GM19099 (cell line): Measurements from ENCODE around the gene ZNHIT3.

Experiments
- POLR2A ChIP-seq: IDR thresholded peaks from 3 replicates; pipeline ENCODE4 v1.6.1; 2011; ENCODE audit warnings: low read depth; ENCODE audit not compliant: insufficient read length; ENCODE audit errors: extremely low read depth

ZNHIT3 gene

DNA sequence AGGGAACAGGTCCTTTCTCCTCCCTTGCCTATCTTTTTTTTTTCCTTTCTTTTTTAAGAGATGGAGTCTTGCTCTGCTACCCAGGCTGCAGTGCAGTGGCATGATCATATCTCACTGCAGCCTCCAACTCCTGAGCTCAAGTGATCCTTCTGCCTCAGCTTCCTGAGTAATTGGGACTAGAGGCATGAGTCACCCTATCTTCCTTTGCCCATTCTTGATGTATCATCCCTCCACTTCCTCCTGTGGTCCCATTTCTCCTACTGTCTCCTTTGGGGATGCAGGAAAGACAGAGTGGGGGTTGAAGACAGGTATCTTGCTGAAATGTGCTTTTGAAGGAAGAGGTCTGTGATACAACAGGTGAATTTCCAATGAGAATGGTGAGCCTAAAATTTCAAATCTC lies 42.6 kb downstream of the ZNHIT3 start:
- no peak for TF ChIP-seq POLR2A

DNA sequence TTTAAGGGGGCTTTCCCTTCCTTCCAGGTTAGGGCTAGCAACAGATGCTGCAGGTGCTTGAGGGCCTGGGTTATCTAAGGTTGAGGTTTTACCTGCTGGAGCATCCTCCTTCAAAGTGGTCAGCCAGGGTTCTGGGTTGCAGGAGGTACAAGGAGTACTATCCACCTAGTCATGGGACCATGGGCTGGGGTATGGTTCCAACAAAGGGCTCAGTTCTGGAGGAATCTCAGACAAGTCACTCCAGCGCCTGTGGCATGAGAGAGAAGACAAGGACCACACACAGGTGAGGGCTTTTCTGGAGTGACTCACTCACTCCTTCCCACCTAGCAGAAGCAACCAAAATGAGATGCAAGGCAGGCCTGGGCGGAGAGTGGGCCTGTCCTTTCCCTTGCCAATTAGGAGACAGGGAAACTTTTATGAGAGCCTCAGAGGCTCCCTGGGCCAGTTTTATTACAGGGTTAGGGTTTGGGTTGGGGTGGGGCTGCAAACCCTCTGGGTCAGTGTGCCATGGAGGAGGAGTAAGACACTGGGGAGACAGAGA lies 46.0 kb downstream of the ZNHIT3 start:
- TF ChIP-seq POLR2A = no peak

DNA sequence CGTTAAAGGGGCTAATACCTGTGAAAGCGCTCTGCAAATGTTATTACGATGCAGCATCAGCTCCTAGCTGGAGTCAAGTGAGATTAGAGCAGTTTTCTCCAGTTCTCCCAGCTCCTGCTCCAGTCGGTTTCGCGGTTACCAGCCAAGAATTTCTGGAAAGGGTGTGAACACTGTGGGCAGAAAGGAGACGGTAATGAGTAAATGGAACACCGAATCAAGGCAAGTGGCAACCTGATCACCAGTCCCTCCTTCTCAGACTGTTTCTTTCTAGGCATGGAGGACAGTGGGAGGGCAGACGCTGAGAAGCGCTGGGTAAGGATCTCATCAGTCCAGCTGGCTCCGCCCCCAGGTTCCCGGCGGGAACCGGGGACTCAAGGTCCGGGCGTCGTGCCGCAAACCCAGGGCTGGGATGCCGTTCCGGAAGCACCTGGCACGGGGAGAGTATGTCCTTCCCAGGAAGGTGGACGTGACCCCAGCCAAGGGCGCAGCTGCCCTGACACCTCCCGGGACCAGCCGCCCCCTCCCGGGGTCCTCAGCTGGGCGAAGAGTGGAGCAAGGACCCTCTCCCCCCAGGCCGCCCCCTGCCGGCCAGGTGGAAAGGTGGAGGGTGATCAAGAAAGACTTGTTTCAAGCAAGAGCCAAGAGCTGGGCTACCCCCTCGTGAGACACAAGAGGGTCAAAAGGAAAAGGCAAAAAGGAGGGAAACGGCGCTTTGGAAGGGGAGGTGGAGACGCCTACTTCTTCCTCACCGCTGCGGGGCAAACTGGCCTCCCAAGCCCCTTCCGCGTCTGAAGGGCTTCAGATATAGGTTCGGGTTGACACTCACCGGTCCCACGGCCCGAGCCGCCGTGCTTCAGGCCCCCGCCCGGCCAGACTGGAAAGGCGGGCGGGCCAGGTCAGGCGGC lies 47.7 kb downstream of the ZNHIT3 start:
- TF ChIP-seq POLR2A = no peak

DNA sequence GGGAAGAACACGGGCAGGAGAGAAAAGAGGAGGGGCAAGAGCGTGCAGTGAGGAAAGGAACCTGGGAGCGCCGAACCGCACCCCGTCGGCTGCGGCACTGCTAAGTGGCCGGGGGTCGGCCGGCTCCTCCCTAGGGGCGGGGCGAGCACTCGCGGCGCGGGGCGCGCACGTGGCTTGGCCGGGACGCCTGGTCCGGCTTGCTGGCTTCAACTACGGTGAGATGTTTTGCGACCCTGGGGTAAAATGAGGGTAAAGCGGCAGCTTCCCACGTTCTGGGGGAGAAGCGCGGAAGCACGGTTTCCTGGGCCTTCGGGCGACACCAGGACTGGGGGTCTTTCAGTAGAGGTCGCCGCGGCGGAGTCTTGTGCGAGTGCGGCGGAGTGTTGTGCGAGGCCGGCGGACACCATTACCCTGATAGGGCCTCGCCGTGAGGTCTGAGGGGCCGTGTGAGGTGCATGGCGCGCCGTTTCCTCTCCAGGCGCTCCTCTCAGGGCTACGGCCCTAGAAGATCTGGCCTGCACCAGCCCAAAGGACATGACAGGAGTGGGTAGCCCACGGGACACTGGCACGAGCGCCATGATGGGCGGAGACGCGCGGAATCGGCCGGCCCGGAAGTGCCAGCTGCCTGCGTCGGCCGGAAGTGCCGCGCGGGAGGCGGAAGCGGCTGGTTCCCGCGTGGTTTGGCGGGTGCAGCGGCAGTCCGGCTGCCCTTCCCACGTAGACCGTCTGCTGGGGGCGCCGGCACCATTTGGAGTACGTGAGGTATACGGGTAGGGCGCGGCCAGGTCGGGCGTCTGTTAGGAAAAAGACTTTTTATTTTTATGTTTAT lies 48.6 kb downstream of the ZNHIT3 start, which contains the start of the genes MYO19 and PIGW:
Gene MYO19 (minus strand): TSS at position 29 of the 829 bp plus-strand sequence. CDS start 2,330 bp downstream, outside the sequence.
Gene PIGW (plus strand): TSS at position 148 of the 829 bp plus-strand sequence. CDS start 2,115 bp downstream, outside the sequence.
- peak; percentile 97 for TF ChIP-seq POLR2A

DNA sequence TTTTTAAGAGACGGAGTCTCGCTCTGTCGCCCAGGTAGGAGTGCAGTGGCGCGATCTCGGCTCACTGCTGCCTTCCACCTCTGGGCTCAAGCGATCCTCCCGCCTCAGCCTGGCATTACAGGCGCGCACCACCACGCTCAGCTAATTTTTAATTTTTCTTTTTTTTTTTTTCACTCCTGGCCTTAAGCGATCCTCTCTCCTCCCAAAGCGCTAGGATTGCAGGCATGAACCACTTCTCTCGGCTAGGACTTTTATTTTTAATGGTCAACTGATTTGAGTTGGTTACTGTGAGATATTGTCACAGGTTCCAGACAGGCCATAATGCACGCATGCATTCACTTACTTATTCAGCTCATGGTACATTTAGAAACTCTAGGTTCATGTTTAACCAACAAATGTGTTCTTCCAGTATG lies 49.2 kb downstream of the ZNHIT3 start:
- TF ChIP-seq POLR2A = no peak

DNA sequence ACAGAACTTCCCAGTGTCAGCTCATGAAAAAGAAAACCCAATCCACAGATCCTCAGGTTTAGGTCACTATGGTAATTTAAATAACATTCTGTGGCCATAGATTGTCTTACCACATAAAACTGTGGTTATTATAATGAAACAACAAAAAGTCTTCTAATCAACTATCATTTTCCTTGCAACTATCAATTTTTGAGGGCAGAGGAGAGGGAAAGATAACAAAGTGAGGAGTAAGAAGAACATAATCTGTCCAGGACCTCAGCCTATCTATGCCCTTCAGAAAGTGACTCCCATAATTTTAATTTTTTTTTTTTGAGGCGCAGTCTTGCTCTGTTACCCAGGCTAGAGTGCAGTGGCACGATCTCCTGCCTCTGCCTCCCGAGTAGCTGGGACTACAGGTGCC lies 54.2 kb downstream of the ZNHIT3 start:
- TF ChIP-seq POLR2A = no peak

DNA sequence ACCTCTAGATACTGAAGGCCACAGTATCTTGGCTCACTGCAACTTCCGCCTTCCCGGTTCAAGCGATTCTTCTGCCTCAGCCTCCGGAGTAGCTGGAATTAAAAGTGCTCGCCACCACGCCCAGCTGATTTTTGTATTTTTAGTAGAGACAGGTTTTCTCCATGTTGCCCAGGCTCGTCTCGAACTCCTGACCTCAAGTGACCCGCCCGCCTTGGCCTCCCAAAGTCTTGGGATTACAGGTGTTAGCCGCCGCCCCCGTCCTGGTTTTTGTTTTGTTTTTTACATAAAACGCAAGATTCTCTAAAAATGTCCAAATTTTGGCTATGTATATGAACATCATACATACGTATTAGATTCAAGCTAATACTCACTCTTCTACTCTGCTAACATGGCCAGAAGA lies 56.3 kb downstream of the ZNHIT3 start:
- TF ChIP-seq POLR2A = no peak

DNA sequence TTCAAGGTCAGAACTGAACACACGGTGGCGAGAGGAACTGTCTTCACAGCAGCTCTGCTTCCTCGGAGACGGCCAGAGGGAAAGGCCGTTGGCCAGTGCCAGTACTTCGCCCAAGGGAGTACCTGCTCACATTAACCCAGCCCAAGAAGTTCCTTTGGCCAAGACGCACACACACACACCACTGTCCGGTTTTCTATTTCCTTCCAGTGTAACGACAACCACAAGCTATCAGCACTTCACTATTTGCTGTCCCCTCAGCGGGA lies 57.5 kb downstream of the ZNHIT3 start:
- no peak for TF ChIP-seq POLR2A

DNA sequence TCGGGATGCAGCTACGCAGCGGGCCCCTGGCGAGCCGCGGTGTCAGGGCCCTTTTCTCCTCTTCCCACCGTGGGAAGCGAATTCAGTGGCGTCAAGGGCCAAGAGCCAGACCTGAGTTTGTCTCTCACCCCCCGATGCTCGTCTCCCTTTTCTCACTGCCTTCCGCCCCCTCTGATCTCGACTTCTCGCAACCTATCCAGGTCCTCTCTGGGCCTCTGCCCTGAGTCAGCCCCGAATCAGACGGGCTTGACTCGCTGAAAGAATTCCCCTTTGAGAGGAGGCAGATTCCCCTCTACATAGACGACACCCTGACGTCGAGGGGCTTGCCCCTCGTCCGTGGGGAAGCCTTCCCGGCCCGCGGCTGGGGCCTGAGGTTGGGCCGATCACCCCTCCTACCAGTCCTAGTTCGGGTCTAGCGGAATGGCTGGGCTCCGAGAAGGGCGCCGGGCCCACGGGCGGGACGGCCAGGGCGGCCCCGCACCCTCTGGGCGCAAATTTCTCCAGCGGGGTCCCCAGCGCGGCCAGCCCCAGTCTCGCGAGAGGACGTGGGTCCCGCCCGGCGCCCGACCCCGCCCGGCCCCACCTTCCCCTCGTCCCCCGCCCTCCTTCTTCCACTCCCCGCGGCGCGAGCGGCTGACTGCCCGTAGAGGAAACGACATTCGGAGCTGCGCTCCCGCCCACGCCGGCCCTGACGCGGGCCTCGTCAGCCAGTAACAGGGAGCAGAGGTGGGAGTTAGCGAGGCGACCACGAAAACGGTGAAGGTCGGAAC lies 58.0 kb downstream of the ZNHIT3 start, which contains the start of gene GGNBP2:
Gene GGNBP2 (plus strand): TSS at position 613 of the 770 bp plus-strand sequence. CDS start 806 bp downstream, outside the sequence.
- peak; percentile 87 for TF ChIP-seq POLR2A

DNA sequence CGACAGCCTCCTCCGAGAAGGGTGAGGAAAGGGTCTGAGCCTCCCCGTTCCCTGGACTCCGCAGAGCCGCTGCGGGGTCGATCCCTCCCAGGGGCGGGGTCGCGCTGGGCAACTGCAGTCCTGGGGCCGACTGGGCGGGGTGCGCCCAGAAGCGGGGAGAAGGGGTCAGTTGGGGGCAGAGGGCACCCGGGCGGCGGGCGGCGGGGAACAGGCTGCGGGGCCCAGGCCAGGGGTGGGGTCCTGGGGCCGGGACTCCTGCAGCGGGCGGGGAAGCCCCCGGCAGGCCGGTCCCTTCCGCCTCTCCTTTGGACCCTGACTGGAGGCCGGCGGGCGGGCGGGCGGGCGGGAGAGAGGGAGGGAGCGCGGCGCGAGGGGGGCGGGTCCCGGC lies 58.6 kb downstream of the ZNHIT3 start:
- peak; percentile 67 for TF ChIP-seq POLR2A
